Measurements from ENCODE around the gene YJEFN3. TPM values are rescaled to one million over a fixed set of nuclear protein-coding genes. Genes with fewer than 3 reads are reported as not detected.

The YJEFN3 gene
- total and polyA plus RNA-seq, 2 of the 8 experiments (the other 6 are each of a cell fraction or from before 2014, with no cell fraction given), result 5.7 to 9.4 TPM

GRCh38 chr19:19513682-19514081 lies 15.0 kb upstream of the YJEFN3 start:
- ChIA-PET POLR2A (ENCODE audit: partially characterized antibody) (interaction anchor here (0.8 to 2.3 kb wide), 3 partner anchors 9 to 108 kb away, joined by 3 to 7 read pairs (median 4); partner anchors contain the start of gene GATAD2A), CTCF (ENCODE audit: partially characterized antibody) (interaction anchor here (1.0 to 3.2 kb wide), 4 partner anchors 16 to 147 kb away, joined by 4 to 10 read pairs (median 7); no protein-coding TSS in a partner anchor)
- Histone ChIP-seq H3K56ac (replicated peaks; ENCODE audit: insufficient read length, low read depth, low read length) (no peak overlapping the region), H2BK5ac (ENCODE audit: low read depth, low read length) (no peak overlapping the region), H2BK12ac (ENCODE audit: low read depth, low read length) (no peak overlapping the region), H4K20me1 (replicated peaks in 1 of 2; ENCODE audit: control insufficient read depth in 1 of 2, insufficient read depth in 2 of 2, low read length in 2 of 2) (no peaks in the 10 kb centered on the region), H3K9ac (replicated peaks in 1 of 4; ENCODE audit: extremely low read depth in 1 of 4, low read depth in 3 of 4, low read length in 3 of 4) (no peak overlapping the region), H3K79me1 (ENCODE audit: low read depth, low read length) (peaks cover 4% of the 10 kb centered on the region; the same call in 1 of the 2 replicates), H2AFZ (ENCODE audit: low read length) (no peak overlapping the region), H3K79me2 (ENCODE audit: control insufficient read depth in 1 of 2, insufficient read depth in 2 of 2, low read length in 2 of 2) (peaks cover 0 to 20% of the 10 kb centered on the region in 2 experiments; a peak in 2 of 4 replicates), H3K23me2 (ENCODE audit: low read depth, low read length) (peaks cover 4% of the 10 kb centered on the region; the same call in 1 of the 2 replicates), H3K14ac (ENCODE audit: insufficient read length) (no peak overlapping the region), H2BK15ac (ENCODE audit: low read length) (no peak overlapping the region), H3K27ac (ENCODE audit: low read depth, low read length) (no peak overlapping the region), H3K36me3 (ENCODE audit: control insufficient read depth in 2 of 4, insufficient read depth in 4 of 4, low read length in 3 of 4) (no peaks in the 10 kb centered on the region; a peak in 1 of 8 replicates), H4K5ac (ENCODE audit: insufficient read length, low read depth, low read length) (no peak overlapping the region), H2AK5ac (ENCODE audit: low read depth, low read length) (no peak overlapping the region), H3K27me3 (replicated peaks in 1 of 4; ENCODE audit: control insufficient read depth in 3 of 4, extremely low read depth in 1 of 4, insufficient read depth in 3 of 4, low read length in 3 of 4) (no peaks in the 10 kb centered on the region; a peak in 1 of 7 replicates), H3K4me1 (replicated peaks in 1 of 4; ENCODE audit: control insufficient read depth in 3 of 4, insufficient read depth in 4 of 4, low read length in 3 of 4) (peaks cover 0 to 2% (median 0%) of the 10 kb centered on the region in 4 experiments; a peak in 1 of 7 replicates), H3K4me3 (ENCODE audit: extremely low read depth in 1 of 4, insufficient read depth in 2 of 4, low read depth in 3 of 4, low read length in 4 of 4) (no peak overlapping the region), H2BK20ac (ENCODE audit: low read length) (no peak overlapping the region), H3K4me2 (ENCODE audit: insufficient read depth in 1 of 2, low read depth in 2 of 2, low read length in 2 of 2) (no peak overlapping the region), H4K8ac (ENCODE audit: extremely low read depth, insufficient read depth, low read length) (peak overlapping the region; percentile 14; the same call in 1 of the 2 replicates), H3K23ac (ENCODE audit: insufficient read length) (no peak overlapping the region), H3K4ac (replicated peaks; ENCODE audit: insufficient read length, low read depth, low read length) (no peak overlapping the region), H2BK120ac (replicated peaks; ENCODE audit: low read depth, low read length) (no peak overlapping the region), H4K91ac (replicated peaks; ENCODE audit: insufficient read length, low read length) (no peak overlapping the region), H3K18ac (ENCODE audit: extremely low read depth, low read length) (no peak overlapping the region), H3K9me3 (ENCODE audit: insufficient read depth in 2 of 2, low read depth in 1 of 2, low read length in 1 of 2) (no peaks in the 10 kb centered on the region)
- no peak for FAIRE-seq
- 96% methylated on average over 17 of the region's 17 CpGs; no CpG with 5 or more reads in 1 of the 2 experiments for whole genome bisulfite sequencing, 2 experiments (ENCODE audit: extremely low coverage in 1 of 2, insufficient coverage in 1 of 2, insufficient read length in 1 of 2, insufficient replicate concordance in 2 of 2, low coverage in 1 of 2, low lambda C conversion rate in 2 of 2, missing lambda C conversion rate in 1 of 2)
- TF ChIP-seq SRF (IDR thresholded peaks at IDR 0.05; ENCODE audit: low read depth, low read length), result no peak
- no peak for DNase-seq (ENCODE audit: low read depth in 1 of 2, low spot score in 2 of 2)

Data from H1 (cell line).